Esophagus muscularis mucosa (tissue), 4 donors: Measurements from ENCODE around the gene FDXR.

Experiments used
- CTCF ChIP-seq, 3 experiments: fragments of 200-600 bp in 2 of 3; fragments of 450-650 bp in 1 of 3; sonication (generic) in 2 of 3; IDR thresholded peaks; one replicate each; pipeline ENCODE4 v1.5.1; 2017 to 2019; ENCODE audit warnings: antibody characterized with exemption in 3 of 3, mild to moderate bottlenecking in 2 of 3, moderate library complexity in 1 of 3
- EP300 ChIP-seq: sonication (generic); formaldehyde crosslinking; IDR thresholded peaks from one replicate; pipeline ENCODE4 v1.6.1; 2017; ENCODE audit warnings: antibody characterized with exemption
- POLR2A ChIP-seq: fragments of 450-650 bp; IDR thresholded peaks from one replicate; pipeline ENCODE4 v1.6.1; 2017; ENCODE audit warnings: antibody characterized with exemption, moderate library complexity, mild to moderate bottlenecking, low read depth

DNA sequence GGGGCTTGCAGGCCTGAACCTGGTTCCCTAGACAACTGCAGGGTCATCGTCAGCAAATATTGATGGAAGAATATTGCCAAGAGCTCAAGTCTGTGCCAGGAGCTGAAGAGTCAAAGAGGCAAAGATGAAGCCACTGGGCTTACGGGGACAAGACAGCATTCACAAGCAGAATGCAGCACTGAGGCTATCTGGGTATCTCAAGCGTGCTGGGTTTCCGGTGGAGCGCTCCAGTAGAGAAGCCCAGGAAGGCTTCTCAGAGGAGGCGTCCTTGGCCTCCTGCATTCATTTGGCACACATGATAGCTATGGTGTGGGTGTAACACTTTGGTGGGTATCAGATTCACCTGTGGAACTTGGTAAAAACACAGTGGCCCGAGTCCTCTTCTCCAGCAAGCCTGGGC, 17.8 kb upstream of the FDXR start:
- TF ChIP-seq CTCF (IDR thresholded peaks at IDR 0.05) (no peak), POLR2A (no peak), EP300 (no peak)
